Measurements from ENCODE around the gene INTS11.

DNA sequence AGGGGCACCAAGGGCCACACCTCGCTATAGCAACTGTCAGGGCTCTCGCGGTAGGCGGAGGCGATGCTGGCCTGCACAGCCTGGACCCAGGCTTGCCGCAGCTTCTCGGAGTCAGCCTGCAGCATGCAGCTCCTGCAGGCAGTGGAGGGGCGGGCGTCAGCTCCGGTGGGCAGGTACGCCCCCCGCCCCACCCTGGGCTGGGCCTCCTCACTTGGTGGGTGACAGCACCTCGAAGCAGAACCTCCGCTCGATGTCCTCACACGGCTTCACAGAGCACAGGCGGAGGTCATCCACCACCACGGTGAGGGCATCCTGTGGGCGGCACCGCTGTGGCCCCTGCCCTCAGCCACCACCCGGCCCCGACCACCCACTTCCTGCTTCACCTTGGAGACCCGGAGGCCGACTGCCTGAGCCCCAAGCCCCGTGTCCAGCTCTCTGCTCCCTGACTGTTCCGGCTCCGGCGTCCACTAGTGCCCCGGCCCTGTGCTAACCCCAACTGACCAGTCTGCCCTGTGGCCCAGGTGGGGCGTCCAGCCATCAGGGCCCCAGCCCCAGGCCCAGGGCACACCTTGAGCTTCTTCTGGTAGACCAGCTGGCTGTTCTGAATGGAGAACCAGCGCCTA lies 26.5 kb downstream of the INTS11 start:
- TF ChIP-seq, protein P1, sequence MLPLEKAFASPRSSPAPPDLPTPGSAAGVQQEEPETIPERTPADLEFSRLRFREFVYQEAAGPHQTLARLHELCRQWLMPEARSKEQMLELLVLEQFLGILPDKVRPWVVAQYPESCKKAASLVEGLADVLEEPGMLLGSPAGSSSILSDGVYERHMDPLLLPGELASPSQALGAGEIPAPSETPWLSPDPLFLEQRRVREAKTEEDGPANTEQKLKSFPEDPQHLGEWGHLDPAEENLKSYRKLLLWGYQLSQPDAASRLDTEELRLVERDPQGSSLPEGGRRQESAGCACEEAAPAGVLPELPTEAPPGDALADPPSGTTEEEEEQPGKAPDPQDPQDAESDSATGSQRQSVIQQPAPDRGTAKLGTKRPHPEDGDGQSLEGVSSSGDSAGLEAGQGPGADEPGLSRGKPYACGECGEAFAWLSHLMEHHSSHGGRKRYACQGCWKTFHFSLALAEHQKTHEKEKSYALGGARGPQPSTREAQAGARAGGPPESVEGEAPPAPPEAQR (tag by site-specific recombination; IDR thresholded peaks at IDR 0.05), result no peak
- TF ChIP-seq, protein P2, sequence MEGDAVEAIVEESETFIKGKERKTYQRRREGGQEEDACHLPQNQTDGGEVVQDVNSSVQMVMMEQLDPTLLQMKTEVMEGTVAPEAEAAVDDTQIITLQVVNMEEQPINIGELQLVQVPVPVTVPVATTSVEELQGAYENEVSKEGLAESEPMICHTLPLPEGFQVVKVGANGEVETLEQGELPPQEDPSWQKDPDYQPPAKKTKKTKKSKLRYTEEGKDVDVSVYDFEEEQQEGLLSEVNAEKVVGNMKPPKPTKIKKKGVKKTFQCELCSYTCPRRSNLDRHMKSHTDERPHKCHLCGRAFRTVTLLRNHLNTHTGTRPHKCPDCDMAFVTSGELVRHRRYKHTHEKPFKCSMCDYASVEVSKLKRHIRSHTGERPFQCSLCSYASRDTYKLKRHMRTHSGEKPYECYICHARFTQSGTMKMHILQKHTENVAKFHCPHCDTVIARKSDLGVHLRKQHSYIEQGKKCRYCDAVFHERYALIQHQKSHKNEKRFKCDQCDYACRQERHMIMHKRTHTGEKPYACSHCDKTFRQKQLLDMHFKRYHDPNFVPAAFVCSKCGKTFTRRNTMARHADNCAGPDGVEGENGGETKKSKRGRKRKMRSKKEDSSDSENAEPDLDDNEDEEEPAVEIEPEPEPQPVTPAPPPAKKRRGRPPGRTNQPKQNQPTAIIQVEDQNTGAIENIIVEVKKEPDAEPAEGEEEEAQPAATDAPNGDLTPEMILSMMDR (tag by site-specific recombination; IDR thresholded peaks at IDR 0.05), result no peak
- TF ChIP-seq ZNF350 (tag by site-specific recombination; IDR thresholded peaks at IDR 0.05) (no peak), KLF1 (tag by site-specific recombination; IDR thresholded peaks at IDR 0.05) (peak; percentile 88), ZNF747 (tag by site-specific recombination; IDR thresholded peaks at IDR 0.05) (no peak), YY2 (tag by site-specific recombination; IDR thresholded peaks at IDR 0.05) (no peak), ZNF776 (tag by site-specific recombination; IDR thresholded peaks at IDR 0.05; ENCODE audit: borderline replicate concordance) (no peak)

All from HEK293 (cell line).